Gastrocnemius medialis (tissue), 4 donors: Measurements from ENCODE around the gene HS3ST6. TPM values are rescaled to one million over a fixed set of nuclear protein-coding genes. Genes with fewer than 3 reads are reported as not detected.
"Not testable (repeated sequence)": the region's sequence is repeated elsewhere in the genome, so short reads cannot be mapped to it uniquely, and the experiment has no call there.

ENCODE experiments used
- ATAC-seq, 2 donors: fragments of 150-250 bp; one replicate each; pipeline ENCODE4 v1.9.1; 2016
- DNase-seq, 2 donors: peaks; one replicate each; pipeline ENCODE4 v3.0.0-alpha.2; 2019
- H3K27ac ChIP-seq, 4 donors: fragments of 200-600 bp; sonication (generic); 1 replicate in 1 of 4; 2 replicates in 3 of 4; pipeline ENCODE4 v1.5.1; 2016 to 2018; ENCODE audit warnings: mild to moderate bottlenecking in 2 of 4, moderate library complexity in 1 of 4
- H3K27me3 ChIP-seq, 3 donors: fragments of 200-600 bp; sonication (generic) in 2 of 3; 1 replicate in 1 of 3; 2 replicates in 2 of 3; pipeline versions ENCODE4 v1.5.1 to v1.6.0; 2016 to 2019; ENCODE audit warnings: mild to moderate bottlenecking in 1 of 3, moderate library complexity in 1 of 3
- H3K36me3 ChIP-seq, 2 donors: fragments of 200-600 bp; sonication (generic) in 1 of 2; one replicate each; pipeline ENCODE4 v1.5.1; 2017 to 2018
- H3K4me1 ChIP-seq, 2 donors: fragments of 200-600 bp; sonication (generic) in 1 of 2; one replicate each; pipeline ENCODE4 v1.5.1; 2016 to 2017; ENCODE audit warnings: mild to moderate bottlenecking in 2 of 2
- H3K4me3 ChIP-seq, 4 donors: fragments of 200-600 bp; sonication (generic) in 3 of 4; 1 replicate in 1 of 4; 2 replicates in 3 of 4; pipeline ENCODE4 v1.5.1; 2016 to 2019; ENCODE audit warnings: mild to moderate bottlenecking in 2 of 4
- H3K9me3 ChIP-seq, 3 donors: fragments of 200-600 bp; sonication (generic) in 2 of 3; 1 replicate in 1 of 3; 2 replicates in 2 of 3; pipeline ENCODE4 v1.5.1; 2016 to 2019
- CTCF ChIP-seq, 5 experiments: fragments of 450-650 bp in 3 of 5; fragments of 200-600 bp in 2 of 5; sonication (generic) in 2 of 5; IDR thresholded peaks in 4 of 5; conservative IDR thresholded peaks in 1 of 5; 1 replicate in 4 of 5; 2 replicates in 1 of 5; pipeline ENCODE4 v1.5.1; 2016 to 2019; ENCODE audit warnings: antibody characterized with exemption in 5 of 5, mild to moderate bottlenecking in 3 of 5, moderate library complexity in 3 of 5
- POLR2A ChIP-seq, 2 donors: fragments of 450-650 bp; IDR thresholded peaks; one replicate each; pipeline ENCODE4 v1.6.1; 2017; ENCODE audit warnings: antibody characterized with exemption in 2 of 2, mild to moderate bottlenecking in 2 of 2, moderate library complexity in 2 of 2
- in situ Hi-C, 4 donors: fragments of 200-750 bp; cut with MboI; loops; one replicate each; pipeline versions ENCODE4 v1.15.0 to v1.8.0; 2017; ENCODE audit warnings: low sequenced_read_pairs in 4 of 4
- intact Hi-C: fragments of 100-400 bp; cut with DNase I; formaldehyde crosslinking; loops from one replicate; pipeline ENCODE4 v1.15.1; 2023; ENCODE audit warnings: low total_unique reads
- total RNA-seq, 4 donors: library from RNA; depleted of rRNA; stranded (reverse); fragments of >200 nt; gene quantifications; one replicate each; pipeline versions ENCODE4 v1.1.0 to v1.2.3, GENCODE V29; 2016

Gene HS3ST6
- total RNA-seq, 4 donors from 2014 or later = not detected

GRCh38 chr16:1922357-1922756 is 4.1 kb upstream of the HS3ST6 start:
- Histone ChIP-seq H3K9me3 (no peaks in the 10 kb centered on the region), H3K36me3 (no peaks in the 10 kb centered on the region), H3K4me1 (no peaks in the 10 kb centered on the region), H3K4me3 (no peak overlapping the region), H3K27ac (no peak overlapping the region), H3K27me3 (peaks cover 54 to 58% (median 57%) of the 10 kb centered on the region in 3 donors)
- no peak for ATAC-seq
- intact Hi-C loops (no loop called here), in situ Hi-C loops (no loop called here)
- TF ChIP-seq POLR2A (IDR thresholded peaks at IDR 0.05) (no peak), CTCF (IDR thresholded peaks at IDR 0.05 in 4 of 5, conservative IDR thresholded peaks at IDR 0.05 in 1 of 5) (no peak)
- DNase-seq = no peak

- TF ChIP-seq POLR2A (IDR thresholded peaks at IDR 0.05) = no peak
- no peak for TF ChIP-seq CTCF (IDR thresholded peaks at IDR 0.05 in 4 of 5, conservative IDR thresholded peaks at IDR 0.05 in 1 of 5)
- H3K27ac ChIP-seq = no peak overlapping the region
- DNase-seq (no peak), ATAC-seq (no peak)
- H3K36me3 ChIP-seq = no peaks in the 10 kb centered on the region
- in situ Hi-C loops = no loop called here
- no peaks in the 10 kb centered on the region for H3K9me3 ChIP-seq
- intact Hi-C loops = no loop called here
- H3K4me3 ChIP-seq = no peak overlapping the region
- H3K4me1 ChIP-seq = no peaks in the 10 kb centered on the region
- peaks cover 69 to 73% (median 70%) of the 10 kb centered on the region in 3 donors for H3K27me3 ChIP-seq
Measured at GRCh38 chr16:1920727-1921171, 2.5 kb upstream of the HS3ST6 start.

GRCh38 chr16:1920122-1920521 is 1.9 kb upstream of the HS3ST6 start:
- intact Hi-C loops, H3K4me3 ChIP-seq, H3K9me3 ChIP-seq, ATAC-seq, H3K27ac ChIP-seq, DNase-seq, H3K4me1 ChIP-seq, in situ Hi-C loops, H3K36me3 ChIP-seq: not testable (repeated sequence)
- H3K27me3 ChIP-seq = peaks cover 70 to 78% (median 73%) of the 10 kb centered on the region in 3 donors

- no peaks in the 10 kb centered on the region for H3K9me3 ChIP-seq
- H3K4me3 ChIP-seq = no peak overlapping the region
- intact Hi-C loops (no loop called here), in situ Hi-C loops (no loop called here)
- H3K27me3 ChIP-seq = peaks cover 75 to 80% (median 77%) of the 10 kb centered on the region in 3 donors
- no peak for ATAC-seq
- DNase-seq = no peak
- H3K4me1 ChIP-seq = no peaks in the 10 kb centered on the region
- no peak overlapping the region for H3K27ac ChIP-seq
- H3K36me3 ChIP-seq = no peaks in the 10 kb centered on the region
- TF ChIP-seq POLR2A (IDR thresholded peaks at IDR 0.05) (no peak), CTCF (IDR thresholded peaks at IDR 0.05 in 4 of 5, conservative IDR thresholded peaks at IDR 0.05 in 1 of 5) (no peak)
Measured at GRCh38 chr16:1919327-1919998, 1.2 kb upstream of the HS3ST6 start.

GRCh38 chr16:1917665-1918350 is 407 bp downstream of the HS3ST6 start:
- Histone ChIP-seq H3K9me3 (no peaks in the 10 kb centered on the region), H3K36me3 (no peaks in the 10 kb centered on the region), H3K4me1 (no peaks in the 10 kb centered on the region), H3K4me3 (no peak overlapping the region), H3K27ac (no peak overlapping the region), H3K27me3 (peaks cover 64 to 72% (median 68%) of the 10 kb centered on the region in 3 donors)
- intact Hi-C loops (no loop called here), in situ Hi-C loops (no loop called here)
- no peak for ATAC-seq
- no peak for DNase-seq
- TF ChIP-seq CTCF (IDR thresholded peaks at IDR 0.05 in 4 of 5, conservative IDR thresholded peaks at IDR 0.05 in 1 of 5) = no peak
- no peak for TF ChIP-seq POLR2A (IDR thresholded peaks at IDR 0.05)
